Measurements from ENCODE around the gene SRSF3.
"Not testable (repeated sequence)": the region's sequence is repeated elsewhere in the genome, so short reads cannot be mapped to it uniquely, and the experiment has no call there.

Gene SRSF3

GRCh38 chr6:36577301-36577700 lies 16.9 kb upstream of the SRSF3 start:
- DNase-seq, result peak; percentile 82

- DNase-seq, result no peak
These were observed 16.1 kb upstream of the SRSF3 start for GRCh38 chr6:36578030-36578429.

- no peak for DNase-seq
These were observed 15.7 kb upstream of the SRSF3 start for GRCh38 chr6:36578431-36578830.

- no peak for DNase-seq
These were observed 14.0 kb upstream of the SRSF3 start for GRCh38 chr6:36580184-36580526.

- no peak for DNase-seq
These were observed 12.4 kb upstream of the SRSF3 start for GRCh38 chr6:36581716-36582115.

GRCh38 chr6:36586606-36587005 lies 7.6 kb upstream of the SRSF3 start:
- DNase-seq, result no peak

- not testable (repeated sequence) for DNase-seq
These were observed 5.1 kb upstream of the SRSF3 start for GRCh38 chr6:36589025-36589400.

- peak; percentile 86 for DNase-seq
These were observed 3.9 kb upstream of the SRSF3 start for GRCh38 chr6:36590237-36590636.

GRCh38 chr6:36592221-36592655 lies 1.9 kb upstream of the SRSF3 start:
- no peak for DNase-seq

GRCh38 chr6:36593569-36594028 lies 563 bp upstream of the SRSF3 start:
- no peak for DNase-seq

GRCh38 chr6:36594816-36595643 lies 868 bp downstream of the SRSF3 start:
- DNase-seq, result peak; percentile 64

GRCh38 chr6:36596356-36596755 lies 2.2 kb downstream of the SRSF3 start:
- no peak for DNase-seq

GRCh38 chr6:36597775-36598174 lies 3.6 kb downstream of the SRSF3 start:
- DNase-seq, result no peak

- no peak for DNase-seq
These were observed 4.2 kb downstream of the SRSF3 start for GRCh38 chr6:36598326-36598725.

GRCh38 chr6:36598739-36599318 lies 4.7 kb downstream of the SRSF3 start:
- DNase-seq, result no peak

GRCh38 chr6:36599791-36600209 lies 5.6 kb downstream of the SRSF3 start:
- no peak for DNase-seq

GRCh38 chr6:36600564-36601146 lies 6.5 kb downstream of the SRSF3 start:
- no peak for DNase-seq

- not testable (repeated sequence) for DNase-seq
These were observed 7.7 kb downstream of the SRSF3 start for GRCh38 chr6:36601818-36602217.

- no peak for DNase-seq
These were observed 9.3 kb downstream of the SRSF3 start for GRCh38 chr6:36603222-36604089.

GRCh38 chr6:36604090-36605060 lies 10.2 kb downstream of the SRSF3 start:
- DNase-seq, result no peak

GRCh38 chr6:36605143-36605542 lies 11.0 kb downstream of the SRSF3 start:
- no peak for DNase-seq

All from HCEC 1CT (cell line).